ENCODE results near the gene PNPLA7.

GRCh38 chr9:137564817-137565411, 14.7 kb upstream of the PNPLA7 start:
- no peak for TF ChIP-seq POLR2A (IDR thresholded peaks at IDR 0.05; ENCODE audit: low read depth, low read length)
- TF ChIP-seq POLR2AphosphoS5 (IDR thresholded peaks at IDR 0.05; ENCODE audit: low read depth, low read length), result no peak

Data from GM12892 (cell line).